Left kidney (tissue), 2 donors: ENCODE data around the gene RTBDN. TPM values are rescaled to one million over a fixed set of nuclear protein-coding genes. Genes with fewer than 3 reads are reported as not detected.
A peak's percentile ranks its signal among the peaks of the same experiment; 100 is the strongest.

Source experiments
- DNase-seq: peaks from one replicate; pipeline ENCODE4 v3.0.0-alpha.2; 2013
- polyA plus RNA-seq: library from polyadenylated mRNA; unstranded; fragments of 120-200 nt; gene quantifications from one replicate; pipeline ENCODE4 v1.2.1, GENCODE V29; 2013; ENCODE audit not compliant: insufficient read length

The RTBDN gene
- polyA plus RNA-seq, 1 donor, result 0.07 TPM

DNA sequence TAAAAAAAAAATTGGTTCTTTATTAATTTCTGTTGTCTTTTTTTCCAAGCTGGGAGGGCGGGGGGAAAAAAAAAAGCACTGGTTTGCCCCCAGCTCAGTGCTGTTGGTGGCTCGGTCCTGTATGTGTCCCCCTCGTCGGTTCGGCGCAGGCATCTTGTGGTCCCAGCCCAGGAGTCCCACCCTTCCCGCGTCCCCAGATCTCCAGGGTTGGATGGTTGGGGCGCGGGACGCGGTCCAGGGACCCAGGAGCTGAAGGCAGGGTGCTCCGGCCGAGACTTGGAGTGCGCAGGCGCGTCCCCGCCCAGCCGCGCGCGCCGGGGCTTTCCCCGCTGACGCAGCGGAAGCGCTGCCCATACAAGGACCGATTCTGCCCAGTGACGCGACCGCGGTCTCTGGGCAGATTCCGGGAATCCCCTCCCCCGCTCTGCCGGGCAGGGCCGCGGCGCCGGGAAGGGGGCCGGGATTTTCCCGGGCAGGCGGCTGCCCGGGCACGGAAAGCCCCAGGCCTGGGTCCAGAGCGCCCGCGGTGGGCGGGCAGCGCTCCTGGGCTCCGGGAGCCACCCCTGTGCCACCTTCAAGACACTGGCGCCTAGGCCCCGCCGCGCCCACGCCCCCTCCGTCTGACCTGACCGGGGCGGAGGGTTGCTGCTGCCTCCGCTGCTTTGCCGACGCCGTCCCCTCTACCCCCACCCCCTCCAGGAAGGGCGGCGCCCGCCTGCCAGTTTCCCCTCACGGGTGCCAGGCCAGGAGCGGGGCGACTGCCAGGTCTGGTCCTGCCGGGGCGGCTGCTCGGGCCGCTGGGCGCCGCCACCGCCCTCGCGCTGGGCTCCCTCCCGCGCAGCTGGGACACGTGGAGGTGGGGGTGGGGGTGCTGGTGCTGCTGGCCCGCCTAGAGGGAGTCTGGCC, 40.8 kb downstream of the RTBDN start:
- DNase-seq, result peak; percentile 93

DNA sequence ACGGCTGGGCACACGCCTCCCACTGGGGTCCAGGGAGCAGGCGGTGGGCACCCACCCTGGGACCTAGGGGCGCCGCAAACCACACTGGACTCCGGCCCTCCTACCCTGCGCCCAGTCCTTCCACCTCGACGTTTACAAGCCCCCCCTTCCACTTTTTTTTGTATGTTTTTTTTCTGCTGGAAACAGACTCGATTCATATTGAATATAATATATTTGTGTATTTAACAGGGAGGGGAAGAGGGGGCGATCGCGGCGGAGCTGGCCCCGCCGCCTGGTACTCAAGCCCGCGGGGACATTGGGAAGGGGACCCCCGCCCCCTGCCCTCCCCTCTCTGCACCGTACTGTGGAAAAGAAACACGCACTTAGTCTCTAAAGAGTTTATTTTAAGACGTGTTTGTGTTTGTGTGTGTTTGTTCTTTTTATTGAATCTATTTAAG, 41.5 kb downstream of the RTBDN start:
- DNase-seq, result no peak

DNA sequence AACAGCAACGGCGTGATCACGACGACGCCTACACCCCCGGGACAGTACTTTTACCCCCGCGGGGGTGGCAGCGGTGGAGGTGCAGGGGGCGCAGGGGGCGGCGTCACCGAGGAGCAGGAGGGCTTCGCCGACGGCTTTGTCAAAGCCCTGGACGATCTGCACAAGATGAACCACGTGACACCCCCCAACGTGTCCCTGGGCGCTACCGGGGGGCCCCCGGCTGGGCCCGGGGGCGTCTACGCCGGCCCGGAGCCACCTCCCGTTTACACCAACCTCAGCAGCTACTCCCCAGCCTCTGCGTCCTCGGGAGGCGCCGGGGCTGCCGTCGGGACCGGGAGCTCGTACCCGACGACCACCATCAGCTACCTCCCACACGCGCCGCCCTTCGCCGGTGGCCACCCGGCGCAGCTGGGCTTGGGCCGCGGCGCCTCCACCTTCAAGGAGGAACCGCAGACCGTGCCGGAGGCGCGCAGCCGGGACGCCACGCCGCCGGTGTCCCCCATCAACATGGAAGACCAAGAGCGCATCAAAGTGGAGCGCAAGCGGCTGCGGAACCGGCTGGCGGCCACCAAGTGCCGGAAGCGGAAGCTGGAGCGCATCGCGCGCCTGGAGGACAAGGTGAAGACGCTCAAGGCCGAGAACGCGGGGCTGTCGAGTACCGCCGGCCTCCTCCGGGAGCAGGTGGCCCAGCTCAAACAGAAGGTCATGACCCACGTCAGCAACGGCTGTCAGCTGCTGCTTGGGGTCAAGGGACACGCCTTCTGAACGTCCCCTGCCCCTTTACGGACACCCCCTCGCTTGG, 42.1 kb downstream of the RTBDN start:
- no peak for DNase-seq

DNA sequence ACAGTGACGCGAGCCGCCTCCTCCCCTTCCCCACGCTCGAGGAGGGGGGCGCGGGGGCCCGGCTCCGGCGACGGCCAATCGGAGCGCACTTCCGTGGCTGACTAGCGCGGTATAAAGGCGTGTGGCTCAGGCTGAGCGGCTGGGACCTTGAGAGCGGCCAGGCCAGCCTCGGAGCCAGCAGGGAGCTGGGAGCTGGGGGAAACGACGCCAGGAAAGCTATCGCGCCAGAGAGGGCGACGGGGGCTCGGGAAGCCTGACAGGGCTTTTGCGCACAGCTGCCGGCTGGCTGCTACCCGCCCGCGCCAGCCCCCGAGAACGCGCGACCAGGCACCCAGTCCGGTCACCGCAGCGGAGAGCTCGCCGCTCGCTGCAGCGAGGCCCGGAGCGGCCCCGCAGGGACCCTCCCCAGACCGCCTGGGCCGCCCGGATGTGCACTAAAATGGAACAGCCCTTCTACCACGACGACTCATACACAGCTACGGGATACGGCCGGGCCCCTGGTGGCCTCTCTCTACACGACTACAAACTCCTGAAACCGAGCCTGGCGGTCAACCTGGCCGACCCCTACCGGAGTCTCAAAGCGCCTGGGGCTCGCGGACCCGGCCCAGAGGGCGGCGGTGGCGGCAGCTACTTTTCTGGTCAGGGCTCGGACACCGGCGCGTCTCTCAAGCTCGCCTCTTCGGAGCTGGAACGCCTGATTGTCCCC, 42.9 kb downstream of the RTBDN start, which contains the start of gene JUNB:
Gene JUNB, plus strand, starts transcription at position 142 of the 706 bp plus-strand sequence. Its CDS starts 286 bp downstream, at position 428.
- DNase-seq, result peak; percentile 92

DNA sequence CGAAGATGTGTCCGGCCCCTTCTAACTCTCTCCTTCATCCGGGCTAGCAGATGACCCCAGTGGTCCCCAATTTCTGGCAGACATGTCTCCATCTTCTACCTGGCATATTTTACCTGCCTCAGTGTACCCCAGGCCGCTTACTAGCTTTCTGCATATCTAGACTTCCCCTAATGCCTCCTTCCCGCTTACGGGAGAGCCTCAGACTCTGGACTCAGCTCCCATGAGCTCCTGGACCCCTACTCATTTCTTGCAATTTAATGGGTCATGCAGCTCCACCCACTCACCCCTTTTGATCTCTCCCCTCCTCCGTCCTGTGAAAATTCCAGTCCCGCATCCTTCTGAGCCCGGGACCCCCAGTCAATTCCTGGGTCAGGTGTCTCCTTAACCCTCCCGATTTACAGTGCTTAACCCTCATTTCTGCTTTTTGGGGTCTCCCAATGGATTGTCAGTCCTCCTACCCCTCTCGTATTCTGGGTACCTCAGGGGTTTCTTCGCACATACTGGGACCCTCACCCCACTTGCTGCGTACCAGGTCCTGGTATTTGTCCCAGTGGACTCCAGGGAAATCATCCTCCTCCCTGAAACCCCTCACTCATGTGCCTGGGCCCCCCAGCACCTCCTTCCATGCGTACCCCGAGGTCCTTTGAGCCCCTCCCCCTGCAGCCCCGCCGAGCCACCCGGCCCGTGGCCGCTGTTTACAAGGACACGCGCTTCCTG, 43.6 kb downstream of the RTBDN start:
- no peak for DNase-seq

DNA sequence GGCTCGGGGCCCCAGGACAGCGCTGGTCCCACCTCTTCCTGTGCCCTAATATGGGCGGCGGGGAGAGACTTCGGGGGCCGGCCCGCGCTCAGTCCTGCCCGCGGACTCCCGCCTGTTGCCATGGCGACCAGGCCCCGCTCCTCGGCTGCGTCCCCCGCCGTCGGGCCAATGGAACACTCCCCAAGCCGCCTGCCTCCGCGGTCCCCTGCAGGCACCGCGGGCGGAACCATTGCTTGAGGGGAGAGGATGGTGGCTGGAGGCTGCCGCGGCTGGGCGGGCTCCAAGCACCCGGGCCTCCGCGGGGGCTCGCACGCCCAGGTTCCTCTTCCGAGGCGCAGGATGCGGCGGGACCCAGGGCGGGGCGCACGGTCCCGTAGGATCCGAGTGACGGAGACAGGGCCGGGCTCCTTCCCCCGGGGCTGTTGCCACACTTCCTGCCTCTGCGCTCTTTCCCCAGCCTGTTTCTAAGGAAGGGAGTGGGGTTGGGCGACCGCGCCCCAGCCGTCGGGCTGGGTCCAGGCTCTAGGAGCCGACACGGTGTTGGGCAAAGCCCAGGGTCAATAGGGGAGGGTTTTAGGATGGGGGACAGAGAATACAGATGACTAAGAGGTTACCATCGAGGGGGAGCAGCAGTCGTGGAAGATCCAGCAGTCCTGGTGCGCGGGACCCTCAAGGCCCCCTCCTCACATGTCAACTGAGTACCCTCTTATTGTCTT, 44.3 kb downstream of the RTBDN start:
- DNase-seq, result peak; percentile 94

DNA sequence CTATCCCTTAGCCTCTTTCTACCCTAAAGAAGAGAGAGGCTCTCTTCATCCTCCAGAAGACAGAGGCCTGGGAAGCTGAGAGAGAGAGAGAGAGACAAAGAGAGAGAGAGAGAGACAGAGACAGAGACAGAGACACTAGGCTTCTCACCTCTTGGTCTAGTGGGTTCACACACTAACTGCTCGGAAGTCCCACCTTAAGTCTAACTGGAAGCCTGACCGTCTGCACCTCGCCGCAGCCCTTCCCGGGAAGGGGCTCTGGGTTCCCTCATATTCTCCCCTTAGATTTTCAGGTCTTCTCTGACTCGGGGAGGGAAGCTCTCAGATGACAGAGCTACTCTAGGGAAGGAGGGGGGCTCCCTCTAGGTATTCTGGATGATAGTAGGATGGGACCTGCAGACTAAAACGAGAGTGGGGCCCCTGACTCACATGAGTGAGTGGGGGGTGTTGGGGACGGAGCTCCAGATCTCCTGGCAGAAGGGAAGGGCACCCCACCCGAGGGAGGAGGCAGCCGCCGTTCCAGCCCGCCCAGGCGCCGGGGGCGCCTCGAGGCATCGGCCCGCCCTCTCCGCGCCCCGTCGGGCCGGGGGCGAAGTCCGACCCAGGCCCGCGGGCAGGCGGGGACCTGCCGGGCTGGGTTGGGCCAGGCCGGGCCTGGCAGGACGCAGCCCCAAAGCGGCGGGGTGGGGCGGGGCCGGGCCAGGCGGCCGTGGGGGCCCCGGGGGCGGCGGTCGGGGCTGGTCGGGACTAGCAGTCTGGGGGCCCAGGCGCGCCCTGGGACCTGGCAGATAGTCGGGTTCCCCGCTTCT, 45.1 kb downstream of the RTBDN start:
- DNase-seq, result no peak

DNA sequence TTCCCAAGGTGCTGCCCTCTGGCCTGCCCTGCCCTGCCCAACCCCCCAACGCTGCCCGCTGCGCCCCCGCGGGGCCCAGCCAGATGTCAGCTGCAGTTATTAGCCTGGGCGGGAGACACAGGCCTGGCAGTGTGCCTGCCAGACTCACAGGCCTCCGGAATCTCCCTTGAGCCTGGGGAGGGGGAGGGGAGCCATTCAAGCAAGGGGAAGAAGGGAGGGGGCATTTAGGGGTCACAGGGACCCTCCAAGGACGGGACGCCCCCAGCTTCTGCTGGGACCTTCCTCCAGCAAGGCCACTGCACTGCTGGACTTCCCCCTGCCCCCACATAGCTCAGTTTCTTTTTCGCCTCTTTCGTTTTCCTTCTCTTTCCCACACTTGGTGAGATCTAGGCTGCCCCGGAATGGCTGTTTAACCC, 45.7 kb downstream of the RTBDN start:
- no peak for DNase-seq

DNA sequence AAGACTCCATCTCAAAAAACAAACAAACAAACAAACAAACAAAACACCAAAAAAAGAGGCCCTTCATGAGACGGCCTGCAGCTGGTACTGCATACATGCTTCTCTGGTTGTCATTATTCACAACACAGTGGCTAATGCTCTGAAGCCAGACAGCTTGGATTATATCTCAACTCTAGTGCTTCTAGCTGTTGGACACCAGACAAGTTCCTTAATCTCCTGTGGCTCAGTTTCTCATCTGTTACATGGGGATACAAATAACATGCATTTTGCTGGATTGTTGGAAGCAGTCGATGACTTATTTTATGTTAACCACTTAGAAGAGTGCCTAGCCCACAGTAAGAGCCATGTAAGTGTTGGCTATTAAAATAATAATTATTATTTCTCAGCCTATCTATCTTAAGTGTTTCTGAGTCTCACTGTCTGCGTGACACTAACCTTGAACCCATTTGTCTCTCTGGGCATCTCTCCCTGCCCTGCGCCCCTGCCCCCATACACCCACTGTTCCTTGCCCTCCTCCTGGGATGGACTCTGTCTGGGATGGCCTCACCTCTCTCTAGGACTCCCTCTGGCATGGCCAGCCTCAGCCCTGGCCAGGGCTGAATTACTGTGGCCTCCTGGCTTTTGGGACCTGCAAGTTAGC, 46.2 kb downstream of the RTBDN start:
- no peak for DNase-seq

DNA sequence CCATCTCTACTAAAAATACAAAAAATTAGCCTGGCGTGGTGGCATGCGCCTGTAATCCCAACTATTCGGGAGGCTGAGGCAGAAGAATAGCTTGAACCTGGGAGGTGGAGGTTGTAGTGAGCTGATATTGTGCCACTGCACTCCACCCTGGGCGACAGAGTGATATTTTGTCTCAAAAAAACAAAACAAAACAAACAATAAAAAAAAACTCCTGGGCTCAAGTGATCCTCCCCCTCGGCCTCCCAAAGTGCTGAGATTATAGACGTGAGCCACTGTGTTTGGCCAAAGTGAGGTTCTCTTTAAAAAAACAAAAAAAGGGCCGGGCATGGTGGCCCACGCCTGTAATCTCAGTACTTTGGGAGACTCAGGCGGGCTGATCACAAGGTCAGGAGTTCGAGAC, 46.9 kb downstream of the RTBDN start:
- no peak for DNase-seq

DNA sequence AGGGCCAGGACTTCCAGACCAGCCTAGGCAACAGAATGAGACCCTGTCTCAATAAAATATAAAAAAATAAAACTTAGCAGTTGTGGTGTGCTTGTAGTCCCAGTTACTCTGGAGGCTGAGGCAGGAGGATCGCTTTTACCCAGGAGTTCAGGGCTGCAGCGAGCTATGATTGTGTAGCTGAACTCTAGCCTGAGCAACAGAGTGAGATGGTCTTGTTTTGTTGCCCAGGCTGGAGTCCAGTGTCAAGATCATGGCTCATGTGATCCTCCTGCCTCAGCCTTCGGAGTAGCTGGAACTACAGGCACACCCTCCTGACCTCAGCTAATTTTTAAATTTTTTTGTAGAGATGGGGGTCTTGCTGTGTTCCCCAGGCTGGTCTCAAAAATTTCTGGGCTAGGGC, 47.4 kb downstream of the RTBDN start:
- no peak for DNase-seq

DNA sequence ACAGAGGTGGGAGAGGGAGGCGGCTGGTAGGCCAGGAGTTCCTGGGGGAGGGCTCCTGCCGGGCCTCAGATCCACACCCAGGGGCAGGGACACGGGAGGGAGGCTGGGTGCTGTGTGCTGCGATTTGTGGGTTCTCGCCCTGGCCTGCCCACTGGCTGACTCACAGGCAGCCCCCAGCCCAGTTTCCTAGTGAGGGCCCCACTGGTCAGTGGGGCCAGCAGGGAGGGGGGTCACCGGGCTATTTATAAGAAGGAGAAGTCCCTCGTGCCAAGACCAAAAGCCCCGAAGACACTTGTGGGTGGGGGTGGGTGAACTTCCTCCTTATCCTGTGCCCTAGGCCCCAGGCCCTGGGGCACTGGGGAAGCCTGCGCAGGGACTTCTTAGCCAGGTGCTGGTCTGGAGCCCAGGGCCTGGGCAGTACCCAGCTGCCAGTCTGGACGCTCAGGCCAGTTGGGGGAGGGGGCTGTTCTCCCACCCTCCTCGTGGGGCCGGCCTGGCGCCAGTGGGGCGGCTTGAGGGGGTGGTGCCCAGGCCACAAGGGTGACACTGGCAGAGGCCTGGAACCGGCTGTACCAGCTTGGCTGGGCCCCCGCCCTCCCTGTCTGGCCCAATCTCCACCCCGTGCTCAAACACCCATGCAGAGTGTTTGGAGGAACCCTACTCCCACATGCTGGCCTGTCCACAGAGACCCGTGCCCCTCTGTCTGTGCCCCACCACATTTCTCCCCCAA, 48.1 kb downstream of the RTBDN start:
- DNase-seq, result no peak

DNA sequence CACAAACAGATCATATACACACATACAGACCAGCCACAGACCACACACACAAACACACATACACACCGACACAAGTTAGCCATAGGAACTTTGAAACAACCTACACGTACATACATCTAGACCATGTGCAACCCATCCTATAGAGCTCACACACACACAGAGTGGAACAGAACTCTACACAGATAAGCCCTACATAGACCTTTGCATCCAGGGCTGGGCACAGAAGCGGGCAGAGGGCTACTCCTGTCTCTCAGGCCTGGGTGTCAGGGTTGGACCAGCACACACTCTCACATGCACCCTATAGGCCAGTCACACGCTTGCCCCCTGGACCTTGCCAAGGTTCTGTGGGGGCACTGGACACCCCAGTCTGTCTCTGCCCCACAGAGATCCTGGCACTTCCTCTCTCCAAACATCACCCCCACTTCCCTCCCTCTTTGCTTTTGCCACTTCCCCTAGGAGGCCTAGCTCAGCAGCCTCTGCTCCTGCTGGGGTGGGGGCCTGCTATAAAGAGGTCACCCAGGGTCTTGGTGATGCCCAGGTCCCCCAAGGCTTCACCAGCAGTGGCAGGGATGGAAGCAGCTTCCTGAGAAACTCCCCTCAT, 48.8 kb downstream of the RTBDN start:
- no peak for DNase-seq

DNA sequence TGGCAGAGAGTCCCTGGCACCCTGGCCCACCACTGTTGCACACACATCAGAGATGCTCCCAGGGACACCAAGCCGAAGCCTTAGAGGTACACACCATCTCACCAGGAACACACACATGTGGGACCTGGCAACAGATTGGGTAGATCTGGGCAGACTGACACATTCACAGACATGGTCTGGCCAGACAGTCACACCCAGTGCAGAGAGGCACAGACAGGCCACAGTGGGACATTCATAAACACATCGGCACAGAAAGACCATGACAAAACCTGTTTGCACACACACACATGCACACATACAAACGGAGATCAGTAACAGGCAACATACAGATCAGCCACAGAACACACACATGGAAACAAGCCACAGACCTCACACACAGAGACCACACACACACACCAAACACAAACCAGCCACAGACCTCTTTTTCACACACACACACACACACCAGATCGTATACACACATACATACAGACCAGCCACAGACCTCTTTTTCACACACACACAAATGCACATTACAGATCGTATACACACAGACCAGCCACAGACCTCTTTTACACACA, 49.4 kb downstream of the RTBDN start:
- DNase-seq, result no peak

DNA sequence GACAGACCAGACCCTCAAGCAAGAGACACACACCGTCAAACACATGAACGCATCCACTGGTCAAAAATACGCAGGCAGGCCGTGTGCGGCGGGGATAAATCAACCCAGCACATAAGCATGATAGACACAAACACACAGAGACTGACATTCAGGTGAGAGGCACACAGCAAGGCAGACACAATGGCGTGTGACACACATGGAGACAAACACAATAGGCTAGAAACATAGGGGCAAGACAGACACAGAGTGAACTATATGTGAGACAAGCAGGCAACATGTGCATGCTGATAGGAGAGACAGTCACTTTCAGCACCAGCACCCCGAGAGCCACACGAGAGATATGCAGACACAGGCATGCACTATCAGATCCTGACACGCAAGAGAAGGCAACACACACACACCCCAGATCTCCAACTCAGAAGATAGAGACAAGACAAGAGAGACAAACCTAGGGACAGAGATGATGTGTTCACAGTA, 49.9 kb downstream of the RTBDN start:
- DNase-seq, result no peak

DNA sequence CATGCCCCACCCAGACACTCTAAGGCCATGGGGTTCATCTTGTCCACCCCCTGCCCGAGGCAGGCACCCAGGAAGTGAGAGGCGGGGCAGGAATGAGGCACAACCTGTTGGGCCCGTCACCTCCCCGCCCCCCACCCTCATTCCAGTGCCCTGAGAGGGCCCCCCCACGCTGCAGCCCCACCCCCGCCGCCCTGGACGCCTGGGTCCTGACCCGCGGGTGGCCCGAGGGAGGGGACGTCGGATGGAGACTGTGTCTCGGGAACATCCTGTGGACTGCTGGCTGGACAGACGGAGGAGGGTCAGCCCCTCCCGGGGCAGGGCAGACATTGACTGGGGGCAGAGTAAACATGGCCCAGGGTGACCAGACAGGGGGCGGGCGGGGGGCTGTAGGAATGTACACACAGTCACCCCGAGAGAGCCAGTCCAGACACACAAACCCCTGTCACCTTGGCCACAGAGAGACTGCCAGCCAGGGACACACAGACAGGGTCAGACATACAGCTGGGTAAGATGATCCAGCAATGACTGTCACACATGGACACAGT, 50.5 kb downstream of the RTBDN start:
- DNase-seq, result no peak

DNA sequence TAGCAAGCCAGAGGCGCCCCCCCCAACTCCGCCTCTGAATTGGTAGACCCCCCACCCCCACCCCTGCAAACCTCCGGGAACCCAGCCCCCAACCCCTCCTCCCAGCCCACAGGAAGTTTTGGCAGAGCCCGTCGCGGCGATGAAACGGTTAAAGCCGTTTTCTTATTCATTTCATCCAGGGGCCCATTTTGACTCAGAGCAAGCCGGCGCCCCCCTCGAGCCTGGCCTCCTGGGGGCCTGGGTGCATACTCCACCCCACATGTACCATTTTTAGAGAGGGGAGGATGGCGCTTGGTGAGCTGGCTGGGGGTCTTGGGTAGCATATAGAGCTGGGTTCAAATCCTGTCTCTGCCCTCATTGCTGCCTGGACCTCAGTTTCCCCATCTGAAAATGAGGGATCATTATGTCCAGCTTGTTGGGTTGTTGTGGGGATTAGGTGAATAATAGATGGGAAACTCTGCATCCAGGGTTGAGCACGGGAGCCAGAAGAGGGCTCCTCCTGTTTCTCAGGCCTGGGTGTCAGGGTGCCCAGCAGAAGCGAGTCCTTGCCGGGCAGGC, 51.0 kb downstream of the RTBDN start:
- no peak for DNase-seq
